SK-N-SH (cell line): ENCODE data around the gene TMEM213. TPM values are rescaled to one million over a fixed set of nuclear protein-coding genes. Genes with fewer than 3 reads are reported as not detected.

Experiments used
- CTCF ChIA-PET: fragments of 300-600, 350-600 bp; formaldehyde crosslinking; extraction: SDS; loops from one replicate; lab custom pipeline; 2021; lab: Yijun Ruan, JAX
- POLR2A ChIA-PET: fragments of 350-600 bp; sonication (Branson Sonifier 250); formaldehyde crosslinking; extraction: SDS; loops from one replicate; lab custom pipeline; 2020; ENCODE audit warnings: antibody characterized with exemption, inconsistent platforms; lab: Yijun Ruan, JAX
- DNase-seq: peaks from one replicate; pipeline ENCODE4 v3.0.0; 2012
- H2AFZ ChIP-seq: fragments of 200-600 bp; sonication (generic); 2 replicates; pipeline ENCODE4 v1.8.1; 2016; ENCODE audit warnings: antibody characterized with exemption, mild to moderate bottlenecking, low read depth
- H3F3A ChIP-seq: fragments of 200-600 bp; sonication (generic); replicated peaks from 2 replicates; pipeline ENCODE3; 2016; ENCODE audit warnings: antibody characterized with exemption, mild to moderate bottlenecking; ENCODE audit not compliant: insufficient read depth
- H3K27ac ChIP-seq, 2 experiments: fragments of 200-500 bp in 1 of 2; fragments of 200-600 bp in 1 of 2; sonication (Bioruptor generic) in 1 of 2; sonication (generic), shearing (Covaris generic) in 1 of 2; 2 replicates each; pipeline versions ENCODE4 v1.5.1 to v1.6.1; 2014 to 2016; ENCODE audit warnings: low read depth in 2 of 2, inconsistent platforms in 1 of 2, low read length in 1 of 2, mild to moderate bottlenecking in 1 of 2, mixed read lengths in 1 of 2
- H3K27me3 ChIP-seq: fragments of 200-600 bp; sonication (generic), shearing (Covaris generic); 2 replicates; pipeline ENCODE4 v1.6.1; 2016; ENCODE audit warnings: mixed run types; ENCODE audit not compliant: insufficient read depth
- H3K36me3 ChIP-seq, 2 experiments: fragments of 200-500 bp in 1 of 2; fragments of 200-600 bp in 1 of 2; sonication (Bioruptor generic) in 1 of 2; sonication (generic) in 1 of 2; replicated peaks in 1 of 2; 2 replicates each; pipeline versions ENCODE3 to v1.5.1; 2014 to 2016; ENCODE audit warnings: low read length in 1 of 2, mild to moderate bottlenecking in 1 of 2; ENCODE audit not compliant: insufficient read depth in 2 of 2, control insufficient read depth in 1 of 2
- H3K4me1 ChIP-seq, 2 experiments: fragments of 200-500 bp in 1 of 2; fragments of 200-600 bp in 1 of 2; sonication (Bioruptor generic) in 1 of 2; sonication (generic), shearing (Covaris generic) in 1 of 2; 2 replicates each; pipeline versions ENCODE4 v1.5.1 to v1.6.1; 2014 to 2016; ENCODE audit warnings: low read depth in 1 of 2, low read length in 1 of 2, mixed run types in 1 of 2; ENCODE audit not compliant: insufficient read depth in 2 of 2, control insufficient read depth in 1 of 2
- H3K4me2 ChIP-seq: fragments of 200-600 bp; sonication (generic), shearing (Covaris generic); 2 replicates; pipeline ENCODE4 v1.6.1; 2017; ENCODE audit warnings: mixed run types
- H3K4me3 ChIP-seq, 2 experiments: fragments of 200-500 bp in 1 of 2; fragments of 200-600 bp in 1 of 2; sonication (Bioruptor generic) in 1 of 2; sonication (generic), shearing (Covaris generic) in 1 of 2; 2 replicates each; pipeline versions ENCODE4 v1.5.1 to v1.8.1; 2014 to 2016; ENCODE audit warnings: low read depth in 2 of 2, inconsistent platforms in 1 of 2, low read length in 1 of 2, mild to moderate bottlenecking in 1 of 2, mixed read lengths in 1 of 2, moderate library complexity in 1 of 2
- H3K79me2 ChIP-seq: fragments of 200-600 bp; sonication (generic); 2 replicates; pipeline ENCODE4 v1.8.1; 2017; ENCODE audit warnings: mild to moderate bottlenecking; ENCODE audit not compliant: insufficient read depth
- H3K9ac ChIP-seq: fragments of 200-600 bp; sonication (generic); 2 replicates; pipeline ENCODE4 v1.6.1; 2017; ENCODE audit warnings: mixed run types
- H3K9me2 ChIP-seq: fragments of 200-600 bp; sonication (generic); 2 replicates; pipeline ENCODE4 v1.6.1; 2017; ENCODE audit warnings: mixed run types
- H3K9me3 ChIP-seq: fragments of 200-600 bp; sonication (generic); 2 replicates; pipeline ENCODE4 v1.6.1; 2017; ENCODE audit warnings: mixed run types, mild to moderate bottlenecking, moderate library complexity
- H4K20me1 ChIP-seq: fragments of 200-600 bp; sonication (generic); 2 replicates; pipeline ENCODE4 v1.6.1; 2017; ENCODE audit warnings: mild to moderate bottlenecking, mixed run types; ENCODE audit not compliant: insufficient read depth
- CHD2 ChIP-seq: fragments of 150-350 bp; IDR thresholded peaks from 2 replicates; pipeline ENCODE4 v1.6.1; 2018; ENCODE audit warnings: low read length; ENCODE audit not compliant: partially characterized antibody
- CTCF ChIP-seq: fragments of 200-600 bp; sonication (generic); IDR thresholded peaks from 2 replicates; pipeline ENCODE4 v1.6.1; 2017; ENCODE audit warnings: antibody characterized with exemption, mild to moderate bottlenecking, moderate library complexity
- ELF1 ChIP-seq: IDR thresholded peaks from 2 replicates; pipeline ENCODE4 v1.4.0; 2012
- FOSL2 ChIP-seq: IDR thresholded peaks from 2 replicates; pipeline ENCODE4 v1.4.0; 2012; ENCODE audit warnings: low read depth, mild to moderate bottlenecking, moderate library complexity, borderline replicate concordance
- FOXJ3 ChIP-seq: sonication (generic); formaldehyde crosslinking; IDR thresholded peaks from 2 replicates; pipeline ENCODE4 v1.5.1; 2020; ENCODE audit warnings: mild to moderate bottlenecking, missing genetic modification reagents
- FOXM1 ChIP-seq: IDR thresholded peaks from 2 replicates; pipeline ENCODE4 v1.4.0; 2012; ENCODE audit warnings: low read depth, mild to moderate bottlenecking
- IRF3 ChIP-seq: fragments of 150-350 bp; IDR thresholded peaks from 2 replicates; pipeline ENCODE4 v1.6.1; 2016; ENCODE audit warnings: mild to moderate bottlenecking, low read depth, low read length
- MEF2A ChIP-seq: IDR thresholded peaks from 2 replicates; pipeline ENCODE4 v1.4.0; 2012; ENCODE audit warnings: low read depth, borderline replicate concordance
- NFIC ChIP-seq: IDR thresholded peaks from 2 replicates; pipeline ENCODE4 v1.4.0; 2012; ENCODE audit warnings: borderline replicate concordance
- NRF1 ChIP-seq: IDR thresholded peaks from 2 replicates; pipeline ENCODE4 v1.6.1; 2012; ENCODE audit warnings: low read depth, mild to moderate bottlenecking, low read length
- RXRA ChIP-seq: IDR thresholded peaks from 2 replicates; pipeline ENCODE4 v1.4.0; 2012; ENCODE audit warnings: low read depth, mild to moderate bottlenecking, borderline replicate concordance
- YY1 ChIP-seq: IDR thresholded peaks from 2 replicates; pipeline ENCODE4 v1.4.0; 2012; ENCODE audit warnings: low read depth, mild to moderate bottlenecking
- ZBTB33 ChIP-seq: IDR thresholded peaks from 2 replicates; pipeline ENCODE4 v1.4.0; 2012; ENCODE audit warnings: low read depth, borderline replicate concordance
- WGBS: methylation state at CpG from one replicate; pipeline ENCODE4 v1.1.6; 2017; ENCODE audit warnings: low lambda C conversion rate; 5-methylcytosine and 5-hydroxymethylcytosine counted together
- polyA plus RNA-seq, 3 experiments: library from polyadenylated mRNA; depleted of rRNA; stranded (reverse); fragments of >200 nt; gene quantifications; 2 replicates each; pipeline ENCODE4 v1.2.3, GENCODE V29; 2012
- TF ChIP-seq, protein P1 (sequence below): fragments of 150-350 bp; IDR thresholded peaks from 2 replicates; pipeline ENCODE4 v1.6.1; 2017; ENCODE audit warnings: antibody characterized with exemption, low read length, low read depth, borderline replicate concordance

TMEM213 gene
- polyA plus RNA-seq, 1 of the 3 experiments (the other 2 are of a cell fraction): not detected

DNA sequence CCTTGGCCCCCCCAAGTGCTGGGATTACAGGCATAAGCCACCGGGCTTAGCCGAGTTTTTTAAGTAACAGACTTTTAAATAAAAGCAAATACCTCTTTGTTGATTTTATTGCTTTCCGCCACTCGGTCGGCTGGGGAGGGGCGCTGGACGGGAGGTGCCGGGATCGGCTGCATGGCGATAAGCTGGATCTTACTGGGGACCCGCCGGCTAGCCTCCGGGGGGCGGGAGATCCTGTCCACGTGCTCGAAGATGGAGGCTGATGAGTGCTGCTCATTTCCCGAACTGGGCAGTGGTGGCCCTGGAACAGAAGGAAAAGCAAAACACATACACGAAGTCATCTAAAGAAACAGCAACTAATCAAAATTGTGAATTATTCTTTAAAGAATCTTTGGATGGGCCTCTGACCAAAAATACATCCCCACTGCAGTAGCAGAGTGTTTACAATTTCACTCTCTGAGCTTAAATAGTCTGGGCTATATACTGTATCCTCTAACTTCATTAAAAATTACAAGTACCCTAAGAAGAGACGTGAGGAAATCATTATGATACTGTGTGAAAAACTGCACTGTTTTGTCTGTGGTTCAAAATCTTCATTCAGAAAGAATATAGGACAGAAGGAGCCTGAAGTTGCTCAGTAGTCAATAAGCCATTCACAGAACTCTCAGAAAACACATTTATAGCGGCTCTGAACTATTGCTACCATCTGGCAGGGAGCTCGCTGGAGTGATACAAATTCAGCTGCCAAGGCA lies 73.4 kb downstream of the TMEM213 start:
- Histone ChIP-seq H3K27me3 (no peaks in the 10 kb centered on the region), H3K9me2 (no peaks in the 10 kb centered on the region), H2AFZ (no peak overlapping the region), H3K4me1 (peaks cover 0 to 6% of the 10 kb centered on the region in 2 experiments; a peak in 1 of 4 replicates), H3K4me2 (no peak overlapping the region), H3F3A (peaks cover 15% of the 10 kb centered on the region), H3K36me3 (peaks cover 19 to 21% of the 10 kb centered on the region in 2 experiments), H3K9ac (no peak overlapping the region), H3K27ac (no peak overlapping the region), H3K9me3 (no peaks in the 10 kb centered on the region), H3K4me3 (no peak overlapping the region), H3K79me2 (no peaks in the 10 kb centered on the region), H4K20me1 (0 out of 2 replicates have a peak, but pooled peaks cover 1% of the 10 kb centered on the region)
- ChIA-PET POLR2A (no interaction called here), CTCF (interaction anchor here (1.2 to 7.3 kb wide), 2 partner anchors 15 to 111 kb away, joined by 3 to 57 read pairs; no protein-coding TSS in a partner anchor)
- WGBS: 96% methylated on average over 21 of the region's 21 CpGs
- DNase-seq: no peak
- TF ChIP-seq MEF2A (no peak), FOXM1 (no peak), NRF1 (no peak), ELF1 (no peak), FOXJ3 (CRISPR knock-in tag) (no peak), ZBTB33 (no peak), FOSL2 (no peak), CTCF (no peak), YY1 (no peak), NFIC (no peak), IRF3 (no peak), RXRA (no peak), CHD2 (no peak)
- TF ChIP-seq, protein P1, sequence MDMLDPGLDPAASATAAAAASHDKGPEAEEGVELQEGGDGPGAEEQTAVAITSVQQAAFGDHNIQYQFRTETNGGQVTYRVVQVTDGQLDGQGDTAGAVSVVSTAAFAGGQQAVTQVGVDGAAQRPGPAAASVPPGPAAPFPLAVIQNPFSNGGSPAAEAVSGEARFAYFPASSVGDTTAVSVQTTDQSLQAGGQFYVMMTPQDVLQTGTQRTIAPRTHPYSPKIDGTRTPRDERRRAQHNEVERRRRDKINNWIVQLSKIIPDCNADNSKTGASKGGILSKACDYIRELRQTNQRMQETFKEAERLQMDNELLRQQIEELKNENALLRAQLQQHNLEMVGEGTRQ: no peak
